ENCODE measurements around the gene GNG5.

The GNG5 gene

GRCh38 chr1:84493747-84494146 is 12.6 kb downstream of the GNG5 start:
- Histone ChIP-seq H3K9ac (ENCODE audit: low read depth, low read length, poor library complexity) (no peak overlapping the region), H3K4me2 (ENCODE audit: insufficient read depth, low read length, poor library complexity, severe bottlenecking) (no peak overlapping the region), H3K23ac (ENCODE audit: low read depth, low read length, poor library complexity) (no peak overlapping the region), H4K8ac (ENCODE audit: low read depth, low read length) (no peak overlapping the region), H2BK12ac (ENCODE audit: low read length) (no peak overlapping the region), H3K36me3 (replicated peaks in 1 of 2; ENCODE audit: control insufficient read depth in 2 of 2, insufficient read depth in 2 of 2, low read length in 2 of 2) (peaks cover 7 to 98% of the 10 kb centered on the region in 2 donors), H3K4me1 (ENCODE audit: control insufficient read depth in 2 of 2, insufficient read depth in 1 of 2, low read depth in 1 of 2, low read length in 2 of 2) (no peaks in the 10 kb centered on the region), H2BK15ac (ENCODE audit: low read length) (no peak overlapping the region), H3K9me3 (replicated peaks in 1 of 2; ENCODE audit: control insufficient read depth in 2 of 2, insufficient read depth in 1 of 2, low read depth in 1 of 2, low read length in 2 of 2) (no peaks in the 10 kb centered on the region), H3K14ac (ENCODE audit: low read length) (no peak overlapping the region), H3K27ac (replicated peaks; ENCODE audit: low read length) (no peak overlapping the region), H2AFZ (ENCODE audit: low read length) (no peak overlapping the region), H3K4me3 (ENCODE audit: low read length in 2 of 2) (no peak overlapping the region), H2BK120ac (ENCODE audit: low read depth, low read length) (no peak overlapping the region), H3K18ac (ENCODE audit: low read length) (no peak overlapping the region), H3K27me3 (ENCODE audit: control insufficient read depth in 3 of 3, insufficient read depth in 3 of 3, low read depth in 1 of 3, low read length in 3 of 3) (no peaks in the 10 kb centered on the region), H3K4ac (ENCODE audit: low read length) (no peak overlapping the region), H4K91ac (ENCODE audit: low read depth, low read length, poor library complexity) (no peak overlapping the region), H2BK5ac (ENCODE audit: low read length) (no peak overlapping the region), H2AK5ac (ENCODE audit: low read depth, low read length) (no peak overlapping the region), H3K79me1 (ENCODE audit: low read depth, low read length) (peaks cover 1% of the 10 kb centered on the region)
- WGBS, 2 donors (ENCODE audit: extremely low coverage in 2 of 2, insufficient read length in 2 of 2, insufficient replicate concordance in 1 of 2), result no CpG with 5 or more reads among the region's 1 CpG
- no peak for DNase-seq (ENCODE audit: low spot score)

DNA sequence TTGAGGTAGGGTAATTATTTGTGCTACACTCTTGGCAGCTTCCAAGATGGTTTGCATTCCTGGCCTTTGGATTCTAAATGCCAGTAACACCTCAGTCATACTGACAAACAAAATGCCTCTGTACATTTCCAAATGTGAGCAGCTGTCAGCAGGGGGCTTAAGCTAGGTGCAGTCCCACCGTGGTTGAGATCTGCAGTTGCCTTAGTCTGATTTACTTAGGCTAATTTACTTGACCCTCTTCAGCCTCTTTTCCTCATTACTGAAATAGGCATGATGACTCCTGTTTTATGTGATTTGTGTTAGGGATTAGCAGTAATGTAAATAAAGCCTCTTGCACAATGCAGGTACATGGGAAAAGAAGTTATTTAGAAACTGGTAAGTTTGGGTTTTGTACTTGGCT is 13.7 kb downstream of the GNG5 start:
- peaks cover 1% of the 10 kb centered on the region for H3K79me1 ChIP-seq (ENCODE audit: low read depth, low read length)
- H2BK12ac ChIP-seq (ENCODE audit: low read length), result no peak overlapping the region
- no peak overlapping the region for H2BK120ac ChIP-seq (ENCODE audit: low read depth, low read length)
- no peak overlapping the region for H3K23ac ChIP-seq (ENCODE audit: low read depth, low read length, poor library complexity)
- no peak overlapping the region for H3K9ac ChIP-seq (ENCODE audit: low read depth, low read length, poor library complexity)
- H2BK15ac ChIP-seq (ENCODE audit: low read length), result no peak overlapping the region
- DNase-seq (ENCODE audit: low spot score), result no peak
- no peaks in the 10 kb centered on the region for H3K9me3 ChIP-seq (replicated peaks in 1 of 2; ENCODE audit: control insufficient read depth in 2 of 2, insufficient read depth in 1 of 2, low read depth in 1 of 2, low read length in 2 of 2)
- no peak overlapping the region for H4K8ac ChIP-seq (ENCODE audit: low read depth, low read length)
- no peak overlapping the region for H4K91ac ChIP-seq (ENCODE audit: low read depth, low read length, poor library complexity)
- no peak overlapping the region for H3K18ac ChIP-seq (ENCODE audit: low read length)
- no peak overlapping the region for H2AFZ ChIP-seq (ENCODE audit: low read length)
- H3K4me1 ChIP-seq (ENCODE audit: control insufficient read depth in 2 of 2, insufficient read depth in 1 of 2, low read depth in 1 of 2, low read length in 2 of 2), result no peaks in the 10 kb centered on the region
- H3K27ac ChIP-seq (replicated peaks; ENCODE audit: low read length), result no peak overlapping the region
- no peak overlapping the region for H2AK5ac ChIP-seq (ENCODE audit: low read depth, low read length)
- H3K4me2 ChIP-seq (ENCODE audit: insufficient read depth, low read length, poor library complexity, severe bottlenecking), result no peak overlapping the region
- H2BK5ac ChIP-seq (ENCODE audit: low read length), result no peak overlapping the region
- H3K4ac ChIP-seq (ENCODE audit: low read length), result no peak overlapping the region
- H3K14ac ChIP-seq (ENCODE audit: low read length), result no peak overlapping the region
- no peak overlapping the region for H3K4me3 ChIP-seq (ENCODE audit: low read length in 2 of 2)
- H3K36me3 ChIP-seq (replicated peaks in 1 of 2; ENCODE audit: control insufficient read depth in 2 of 2, insufficient read depth in 2 of 2, low read length in 2 of 2), result peaks cover 7 to 90% of the 10 kb centered on the region in 2 donors
- H3K27me3 ChIP-seq (ENCODE audit: control insufficient read depth in 3 of 3, insufficient read depth in 3 of 3, low read depth in 1 of 3, low read length in 3 of 3), result no peaks in the 10 kb centered on the region
- no CpG with 5 or more reads among the region's 1 CpG for WGBS, 2 donors (ENCODE audit: extremely low coverage in 2 of 2, insufficient read length in 2 of 2, insufficient replicate concordance in 1 of 2)

- Histone ChIP-seq H2BK120ac (ENCODE audit: low read depth, low read length) (no peak overlapping the region), H3K4me2 (ENCODE audit: insufficient read depth, low read length, poor library complexity, severe bottlenecking) (no peak overlapping the region), H3K79me1 (ENCODE audit: low read depth, low read length) (peaks cover 1% of the 10 kb centered on the region), H3K4me1 (ENCODE audit: control insufficient read depth in 2 of 2, insufficient read depth in 1 of 2, low read depth in 1 of 2, low read length in 2 of 2) (no peaks in the 10 kb centered on the region), H3K27me3 (ENCODE audit: control insufficient read depth in 3 of 3, insufficient read depth in 3 of 3, low read depth in 1 of 3, low read length in 3 of 3) (no peaks in the 10 kb centered on the region), H2BK12ac (ENCODE audit: low read length) (no peak overlapping the region), H4K91ac (ENCODE audit: low read depth, low read length, poor library complexity) (no peak overlapping the region), H3K4ac (ENCODE audit: low read length) (no peak overlapping the region), H2BK5ac (ENCODE audit: low read length) (no peak overlapping the region), H2AFZ (ENCODE audit: low read length) (no peak overlapping the region), H3K9me3 (replicated peaks in 1 of 2; ENCODE audit: control insufficient read depth in 2 of 2, insufficient read depth in 1 of 2, low read depth in 1 of 2, low read length in 2 of 2) (peaks cover 0 to 7% of the 10 kb centered on the region in 2 donors), H3K27ac (replicated peaks; ENCODE audit: low read length) (no peak overlapping the region), H3K14ac (ENCODE audit: low read length) (no peak overlapping the region), H3K36me3 (replicated peaks in 1 of 2; ENCODE audit: control insufficient read depth in 2 of 2, insufficient read depth in 2 of 2, low read length in 2 of 2) (peaks cover 7 to 85% of the 10 kb centered on the region in 2 donors), H2BK15ac (ENCODE audit: low read length) (no peak overlapping the region), H4K8ac (ENCODE audit: low read depth, low read length) (no peak overlapping the region), H3K4me3 (ENCODE audit: low read length in 2 of 2) (no peak overlapping the region), H3K23ac (ENCODE audit: low read depth, low read length, poor library complexity) (no peak overlapping the region), H2AK5ac (ENCODE audit: low read depth, low read length) (no peak overlapping the region), H3K9ac (ENCODE audit: low read depth, low read length, poor library complexity) (no peak overlapping the region), H3K18ac (ENCODE audit: low read length) (no peak overlapping the region)
- no peak for DNase-seq (ENCODE audit: low spot score)
- WGBS, 2 donors (ENCODE audit: extremely low coverage in 2 of 2, insufficient read length in 2 of 2, insufficient replicate concordance in 1 of 2), result no CpG with 5 or more reads among the region's 2 CpGs
Measured at GRCh38 chr1:84489766-84490165, 16.6 kb downstream of the GNG5 start.

- WGBS, 2 donors (ENCODE audit: extremely low coverage in 2 of 2, insufficient read length in 2 of 2, insufficient replicate concordance in 1 of 2), result no CpG with 5 or more reads among the region's 3 CpGs
- H3K36me3 ChIP-seq (replicated peaks in 1 of 2; ENCODE audit: control insufficient read depth in 2 of 2, insufficient read depth in 2 of 2, low read length in 2 of 2), result peaks cover 7 to 84% of the 10 kb centered on the region in 2 donors
Measured at GRCh38 chr1:84488107-84488506, 18.3 kb downstream of the GNG5 start.

More at GRCh38 chr1:84488107-84488506, 18.3 kb downstream of the GNG5 start:
- H3K23ac ChIP-seq (ENCODE audit: low read depth, low read length, poor library complexity), result no peak overlapping the region
- H2AFZ ChIP-seq (ENCODE audit: low read length), result no peak overlapping the region
- no peak overlapping the region for H2AK5ac ChIP-seq (ENCODE audit: low read depth, low read length)
- no peak overlapping the region for H2BK12ac ChIP-seq (ENCODE audit: low read length)
- H3K4me3 ChIP-seq (ENCODE audit: low read length in 2 of 2), result no peak overlapping the region
- H3K9me3 ChIP-seq (replicated peaks in 1 of 2; ENCODE audit: control insufficient read depth in 2 of 2, insufficient read depth in 1 of 2, low read depth in 1 of 2, low read length in 2 of 2), result peaks cover 0 to 7% of the 10 kb centered on the region in 2 donors
- no peak overlapping the region for H2BK5ac ChIP-seq (ENCODE audit: low read length)
- no peak overlapping the region for H3K9ac ChIP-seq (ENCODE audit: low read depth, low read length, poor library complexity)
- no peak overlapping the region for H2BK120ac ChIP-seq (ENCODE audit: low read depth, low read length)
- no peak overlapping the region for H3K27ac ChIP-seq (replicated peaks; ENCODE audit: low read length)
- H3K14ac ChIP-seq (ENCODE audit: low read length), result no peak overlapping the region
- H3K18ac ChIP-seq (ENCODE audit: low read length), result no peak overlapping the region
- H3K27me3 ChIP-seq (ENCODE audit: control insufficient read depth in 3 of 3, insufficient read depth in 3 of 3, low read depth in 1 of 3, low read length in 3 of 3), result no peaks in the 10 kb centered on the region
- no peak overlapping the region for H3K4me2 ChIP-seq (ENCODE audit: insufficient read depth, low read length, poor library complexity, severe bottlenecking)
- no peak for DNase-seq (ENCODE audit: low spot score)
- no peak overlapping the region for H2BK15ac ChIP-seq (ENCODE audit: low read length)
- no peak overlapping the region for H3K4ac ChIP-seq (ENCODE audit: low read length)
- peaks cover 1% of the 10 kb centered on the region for H3K79me1 ChIP-seq (ENCODE audit: low read depth, low read length)
- no peaks in the 10 kb centered on the region for H3K4me1 ChIP-seq (ENCODE audit: control insufficient read depth in 2 of 2, insufficient read depth in 1 of 2, low read depth in 1 of 2, low read length in 2 of 2)
- H4K8ac ChIP-seq (ENCODE audit: low read depth, low read length), result no peak overlapping the region
- no peak overlapping the region for H4K91ac ChIP-seq (ENCODE audit: low read depth, low read length, poor library complexity)

All from neuronal stem cell (in vitro differentiated cells).